Stimulated activated CD4-positive, alpha-beta T cell treated with anti-CD3 and anti-CD28 coated beads, Interleukin-4, amount 100 ng/mL, for 48 hours (primary cell): Measurements from ENCODE around the gene PEX10.
"Not testable (repeated sequence)": the region's sequence is repeated elsewhere in the genome, so short reads cannot be mapped to it uniquely, and the experiment has no call there.

Experiments
- DNase-seq, 2 donors: peaks; one replicate each; pipeline ENCODE4 v3.0.0-alpha.2; 2020; ENCODE audit warnings: low read depth in 2 of 2

The PEX10 gene

DNA sequence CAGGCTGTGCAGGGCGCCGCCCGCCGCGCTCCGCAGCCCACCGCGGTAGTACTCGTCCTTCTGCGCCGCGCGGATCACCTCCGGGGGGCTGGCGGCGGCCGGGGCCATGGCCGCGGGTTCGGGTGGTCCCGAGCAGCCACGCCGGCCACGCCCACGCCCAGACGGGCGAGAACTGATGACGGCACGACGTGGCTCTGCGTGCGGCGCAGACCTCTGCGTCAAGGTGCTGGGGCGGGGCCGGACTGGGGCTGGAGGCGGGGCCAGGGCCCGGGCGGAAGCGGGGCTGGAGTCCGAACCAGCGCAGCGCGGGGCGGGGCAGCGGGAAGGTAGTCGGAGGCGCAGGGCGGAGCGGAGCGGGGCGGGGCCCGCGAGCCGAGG is at the start of gene PEX10:
PEX10 (minus strand) TSS at position 170 of the 378 bp plus-strand sequence; CDS start at position 108, 62 bp downstream.
- peak; percentile 99 for DNase-seq

DNA sequence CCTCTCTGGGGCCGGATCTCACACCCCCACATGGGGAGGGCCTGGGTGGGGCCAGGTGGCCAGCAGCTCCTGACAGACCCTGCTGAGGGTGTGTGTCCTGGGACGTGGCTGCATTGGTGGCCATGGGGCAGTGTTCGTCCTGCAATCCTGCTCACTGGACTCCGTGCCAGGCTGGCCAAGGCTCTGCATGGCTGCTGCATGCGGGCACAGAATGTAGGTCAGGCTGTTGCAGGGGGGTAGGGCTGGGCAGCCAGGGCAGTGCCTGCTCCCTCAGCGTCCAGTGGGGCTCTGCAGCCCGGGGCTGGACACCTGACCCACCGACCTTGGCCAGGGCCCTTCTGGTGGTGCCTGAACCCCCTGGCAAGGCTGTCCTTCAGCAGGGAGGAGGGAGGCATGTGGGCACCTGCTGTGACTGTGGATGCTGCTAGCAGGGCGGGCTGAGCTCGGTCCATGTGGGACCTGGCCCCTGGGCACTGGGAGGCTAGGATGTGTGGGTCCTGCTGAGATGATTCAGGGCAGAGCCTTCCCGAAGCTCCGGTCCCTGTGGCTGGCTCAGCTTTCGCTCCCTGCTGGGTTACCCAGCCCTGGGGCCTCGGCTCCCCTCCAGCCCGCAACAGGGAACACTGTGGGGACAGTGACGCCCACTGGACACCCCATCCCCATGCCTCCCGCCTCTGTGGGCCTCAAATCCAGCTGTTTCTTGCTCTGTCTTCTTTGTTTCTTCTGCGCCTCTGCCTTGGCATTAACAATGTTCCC is 48.8 kb upstream of the PEX10 start:
- no peak for DNase-seq

DNA sequence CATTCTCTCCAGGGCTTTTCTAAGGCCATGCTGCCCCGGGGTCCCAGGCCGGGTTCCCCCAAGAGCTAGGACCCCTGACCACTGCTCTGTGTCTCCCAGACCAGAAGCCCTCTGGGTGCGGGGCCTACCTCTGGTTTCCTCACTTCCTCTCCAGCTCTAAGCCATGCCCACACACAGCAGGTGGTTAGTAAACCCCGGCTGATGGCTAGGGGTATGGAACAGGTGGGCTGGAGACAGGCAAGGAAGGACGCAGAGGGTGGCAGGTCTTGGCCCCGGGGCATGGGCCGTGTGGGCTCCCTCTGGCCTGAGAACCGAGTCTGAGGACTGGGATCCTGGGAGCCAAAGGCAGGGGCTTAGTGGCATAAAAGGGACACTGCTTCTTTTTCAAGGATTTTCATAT is 47.8 kb upstream of the PEX10 start:
- DNase-seq, result no peak

DNA sequence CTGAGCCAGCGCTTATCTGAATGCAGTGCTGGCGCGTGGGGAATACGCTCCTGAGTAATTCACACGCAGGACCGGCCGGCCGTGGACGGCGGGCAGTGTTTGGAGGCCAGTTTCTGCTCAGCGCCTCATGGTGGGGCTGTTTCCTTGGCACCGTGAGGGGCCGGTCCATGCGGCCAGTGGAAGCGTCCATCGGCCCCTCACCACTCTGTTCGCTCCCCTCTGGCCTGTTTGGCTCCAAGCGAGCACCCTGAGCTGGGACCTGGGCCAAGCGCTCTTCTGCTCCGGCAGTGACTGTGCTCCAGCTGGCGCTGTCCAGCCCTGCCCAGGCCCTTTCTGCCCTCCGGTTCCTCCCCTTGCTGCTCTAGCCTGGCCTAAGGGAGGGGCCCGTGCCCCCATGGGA is 47.4 kb upstream of the PEX10 start:
- no peak for DNase-seq

DNA sequence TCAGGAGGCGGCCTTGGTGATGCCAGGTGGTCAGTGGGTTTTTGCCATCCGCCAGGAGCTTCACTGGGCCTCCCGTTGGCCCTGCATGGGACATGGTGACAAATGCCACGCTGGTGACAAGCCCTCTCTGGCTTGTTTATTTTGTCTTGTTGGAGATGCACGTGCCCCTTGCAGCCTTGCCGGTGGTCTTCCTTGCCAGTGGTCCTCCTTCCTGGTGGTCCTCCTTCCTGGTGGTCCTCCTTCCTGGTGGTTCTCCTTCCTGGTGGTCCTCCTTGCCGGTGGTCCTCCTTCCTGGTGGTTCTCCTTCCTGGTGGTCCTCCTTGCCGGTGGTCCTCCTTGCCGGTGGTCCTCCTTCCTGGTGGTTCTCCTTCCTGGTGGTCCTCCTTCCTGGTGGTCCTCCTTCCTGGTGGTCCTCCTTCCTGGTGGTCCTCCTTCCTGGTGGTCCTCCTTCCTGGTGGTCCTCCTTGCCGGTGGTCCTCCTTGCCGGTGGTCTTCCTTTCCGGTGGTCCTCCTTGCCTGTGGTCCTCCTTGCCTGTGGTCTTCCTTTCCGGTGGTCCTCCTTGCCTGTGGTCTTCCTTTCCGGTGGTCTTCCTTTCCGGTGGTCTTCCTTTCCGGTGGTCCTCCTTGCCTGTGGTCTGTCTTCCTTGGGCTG is 46.9 kb upstream of the PEX10 start:
- not testable (repeated sequence) for DNase-seq

DNA sequence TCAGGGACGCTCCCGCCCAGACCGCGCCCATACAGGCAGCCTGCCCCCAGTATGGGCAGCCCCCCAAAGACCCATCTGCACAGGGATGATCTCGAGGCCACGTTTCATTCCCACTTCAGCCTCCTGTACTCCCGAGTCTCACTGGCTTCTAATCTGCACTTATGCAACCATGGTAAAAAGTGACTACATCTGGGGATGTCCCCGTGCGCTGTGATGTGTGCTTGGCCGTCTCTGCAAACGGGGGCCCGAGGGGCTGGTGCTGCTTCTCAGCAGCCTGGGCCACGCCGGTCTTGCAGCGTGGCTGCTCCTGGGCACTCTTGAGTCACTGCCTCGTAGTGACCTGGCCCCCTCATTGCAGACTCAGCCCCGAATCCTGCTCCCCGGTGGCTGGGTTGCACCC is 46.3 kb upstream of the PEX10 start:
- no peak for DNase-seq

DNA sequence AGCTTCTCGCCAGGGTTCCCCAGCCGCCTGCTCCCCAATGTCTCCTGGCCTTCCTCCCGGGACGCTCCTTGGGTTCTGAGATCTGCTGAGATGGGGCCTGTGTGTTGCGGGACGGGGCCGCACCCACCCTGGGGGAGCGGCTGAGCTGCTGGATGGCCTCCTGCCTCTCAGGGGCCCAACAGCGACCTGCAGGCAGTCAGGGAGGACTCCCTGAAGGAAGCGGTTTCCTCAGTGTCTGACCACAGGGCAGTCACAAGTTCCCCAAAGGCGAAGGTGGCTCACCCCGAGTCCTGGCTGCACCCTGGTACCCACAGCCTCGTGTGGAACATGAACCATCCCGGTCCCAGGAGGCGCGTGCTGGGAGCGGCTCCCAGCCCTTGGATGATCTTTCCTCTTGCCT is 45.1 kb upstream of the PEX10 start:
- no peak for DNase-seq

DNA sequence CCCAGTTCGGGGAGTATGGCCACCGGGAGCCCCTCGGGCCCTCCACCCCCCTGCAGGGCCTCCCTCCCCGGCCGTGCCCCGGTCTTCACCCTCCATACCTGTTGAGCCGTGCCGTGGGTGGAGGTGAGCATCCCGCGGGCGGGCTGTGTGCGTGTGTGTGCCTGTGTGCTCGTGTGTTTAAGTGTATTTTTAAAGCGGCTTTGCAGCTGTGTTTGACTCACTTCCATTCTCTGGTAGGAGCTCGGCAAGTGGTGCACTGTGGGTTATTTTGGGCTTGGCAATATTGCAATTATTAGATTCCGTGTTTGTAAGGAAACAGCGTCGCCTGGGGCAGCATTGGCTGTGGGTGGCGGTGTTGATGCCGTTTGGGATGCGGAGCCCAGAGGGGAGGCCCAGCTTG is 43.4 kb upstream of the PEX10 start:
- DNase-seq, result no peak

DNA sequence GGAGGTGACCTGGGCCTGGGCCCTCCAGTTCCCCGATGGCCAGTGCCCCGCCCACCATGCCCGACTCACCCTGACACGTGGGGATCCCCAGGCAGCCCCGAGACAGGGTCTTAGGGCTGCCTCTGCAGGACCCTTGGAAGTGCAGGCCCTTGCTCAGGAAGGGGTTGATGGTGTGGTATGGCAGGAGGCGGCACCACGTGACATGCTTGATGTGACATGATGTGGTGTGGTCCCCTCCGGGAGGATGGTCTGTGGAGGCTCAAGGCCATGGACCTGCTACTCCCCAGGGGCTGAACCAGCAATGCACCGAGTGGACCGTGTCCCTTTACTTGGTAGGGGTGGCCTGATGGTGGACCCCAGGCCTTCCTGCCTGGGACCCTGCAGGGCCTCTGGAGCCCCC is 41.9 kb upstream of the PEX10 start:
- no peak for DNase-seq

DNA sequence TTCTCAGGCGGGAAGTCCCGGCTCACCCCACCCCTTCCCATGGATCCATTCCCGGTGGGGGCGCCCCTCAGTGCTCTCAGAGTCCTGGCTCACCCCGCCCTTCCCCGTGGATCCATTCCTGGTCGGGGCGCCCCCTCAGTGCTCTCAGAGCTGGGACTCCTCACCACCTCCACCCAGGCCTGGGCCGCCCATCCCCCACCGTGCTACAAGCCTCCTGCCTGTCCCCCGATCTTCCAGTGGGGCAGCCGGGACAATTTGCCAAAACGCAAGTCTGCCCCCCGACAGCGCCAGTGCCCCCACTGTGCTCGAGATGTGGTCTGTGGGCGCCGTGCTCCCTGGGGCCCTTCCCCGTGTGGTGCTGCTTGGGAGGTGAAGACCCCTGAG is 40.6 kb upstream of the PEX10 start:
- DNase-seq, result no peak

DNA sequence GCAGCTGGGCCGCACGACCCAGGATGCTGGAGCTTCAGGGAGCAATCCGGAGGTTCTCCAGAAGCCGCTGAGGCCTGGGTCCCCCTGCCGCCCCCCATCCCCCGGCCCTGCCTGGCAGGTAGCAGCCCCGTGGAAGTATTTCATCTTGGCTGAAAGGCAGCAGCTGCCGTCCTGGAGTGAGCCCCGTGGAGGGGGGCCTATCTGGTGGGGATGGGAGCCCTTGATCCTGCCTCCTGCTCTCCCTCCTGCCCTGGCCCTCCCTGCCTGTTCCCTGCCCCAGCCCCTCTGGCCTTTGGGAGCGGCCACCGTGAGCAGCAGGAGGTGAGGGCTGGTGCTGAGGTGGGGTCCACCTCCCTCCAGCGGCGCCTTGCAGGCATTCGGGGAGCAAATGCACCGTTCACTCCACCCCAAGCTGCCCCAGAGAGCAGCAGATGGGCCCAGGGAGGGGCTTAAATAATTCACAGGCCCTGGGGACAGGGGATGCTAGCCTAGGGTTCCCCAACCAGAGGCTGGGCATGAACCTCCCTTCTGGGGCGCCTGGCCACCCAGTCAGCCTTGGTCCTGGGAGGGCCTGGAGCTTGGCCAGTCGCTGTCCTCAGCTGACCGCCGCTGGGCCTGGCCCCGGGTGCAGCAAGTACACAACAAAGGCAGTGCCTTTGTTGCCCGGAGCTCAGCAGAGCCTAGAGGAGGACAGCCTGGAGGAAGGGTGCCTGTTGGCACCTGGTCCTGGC is 40.0 kb upstream of the PEX10 start:
- no peak for DNase-seq

DNA sequence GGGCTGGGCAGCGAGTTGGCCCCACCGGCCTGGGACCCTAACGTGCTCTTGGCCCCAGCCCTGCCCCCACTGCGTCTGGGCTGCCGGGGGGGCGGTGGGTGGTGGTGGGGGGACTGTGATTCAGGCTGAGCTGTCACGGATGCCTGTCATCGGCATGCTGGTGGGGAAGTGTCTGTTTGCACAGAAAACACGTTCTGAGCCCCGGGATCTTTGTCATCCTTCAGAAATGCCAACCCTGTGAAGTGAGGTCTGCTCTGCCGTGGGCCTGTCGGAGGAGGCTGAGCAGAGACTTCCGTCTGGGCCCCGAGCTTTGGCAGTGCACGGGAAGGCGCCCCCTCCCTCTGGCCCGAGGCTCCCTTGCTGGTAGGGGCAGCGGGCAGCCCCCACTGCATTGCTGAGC is 39.4 kb upstream of the PEX10 start:
- DNase-seq, result no peak

DNA sequence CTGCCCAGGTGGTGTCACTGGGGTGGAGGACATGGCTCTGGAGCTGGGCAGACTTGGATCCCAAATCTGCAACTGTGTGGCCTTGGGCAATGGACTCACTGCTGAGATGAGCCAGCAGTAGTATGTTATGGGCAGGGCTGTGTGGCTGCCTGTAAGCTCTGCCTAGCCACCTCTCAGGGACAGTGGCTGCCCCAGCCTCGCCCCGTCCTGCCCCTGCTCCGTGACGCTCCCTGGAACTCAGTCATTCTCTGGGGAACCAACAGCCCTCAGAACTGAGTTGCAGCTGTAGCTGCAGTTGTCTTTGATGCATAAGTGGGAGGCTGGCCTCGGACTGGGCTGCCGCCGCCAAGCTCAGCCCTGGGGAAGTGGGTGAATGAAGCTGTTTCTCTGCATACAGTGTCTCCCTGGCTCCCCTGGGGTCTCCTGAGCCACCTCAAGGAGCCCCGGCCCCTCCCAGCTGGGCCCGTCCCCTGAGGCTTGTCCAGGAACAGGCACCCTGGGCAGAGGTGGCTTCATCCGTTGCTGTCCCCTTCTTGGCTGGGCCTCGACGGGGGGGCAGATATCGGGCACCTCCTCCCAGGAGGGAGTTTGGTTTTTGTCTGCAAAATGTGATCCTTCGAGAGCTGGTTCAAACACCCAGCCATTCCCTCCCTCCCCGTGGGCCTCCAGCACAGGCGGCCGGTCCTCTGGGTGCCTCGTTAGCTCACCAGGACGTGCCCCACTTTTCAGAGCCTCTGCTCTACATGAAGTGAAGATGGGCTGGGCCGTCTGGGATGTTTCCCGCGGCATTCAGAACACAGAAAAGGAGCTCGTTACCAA is 37.5 kb upstream of the PEX10 start:
- no peak for DNase-seq

DNA sequence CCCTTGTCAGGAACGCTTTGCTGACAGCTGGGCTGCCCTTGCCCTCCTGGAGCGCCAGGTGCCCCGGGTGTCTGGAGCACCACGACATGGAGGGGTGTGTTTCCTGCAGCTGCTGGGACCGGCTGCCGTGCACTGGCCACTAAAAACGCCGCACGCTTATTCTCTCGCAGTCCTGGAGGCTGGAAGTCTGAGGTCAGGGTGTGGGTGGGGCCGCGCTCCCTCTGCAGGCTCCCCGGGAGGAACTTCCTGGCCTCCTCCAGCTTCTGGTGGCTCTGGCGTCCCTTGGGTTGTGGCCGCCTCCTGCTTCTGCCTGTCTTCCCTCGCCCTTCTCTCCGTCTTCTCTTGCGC is 35.7 kb upstream of the PEX10 start:
- no peak for DNase-seq

DNA sequence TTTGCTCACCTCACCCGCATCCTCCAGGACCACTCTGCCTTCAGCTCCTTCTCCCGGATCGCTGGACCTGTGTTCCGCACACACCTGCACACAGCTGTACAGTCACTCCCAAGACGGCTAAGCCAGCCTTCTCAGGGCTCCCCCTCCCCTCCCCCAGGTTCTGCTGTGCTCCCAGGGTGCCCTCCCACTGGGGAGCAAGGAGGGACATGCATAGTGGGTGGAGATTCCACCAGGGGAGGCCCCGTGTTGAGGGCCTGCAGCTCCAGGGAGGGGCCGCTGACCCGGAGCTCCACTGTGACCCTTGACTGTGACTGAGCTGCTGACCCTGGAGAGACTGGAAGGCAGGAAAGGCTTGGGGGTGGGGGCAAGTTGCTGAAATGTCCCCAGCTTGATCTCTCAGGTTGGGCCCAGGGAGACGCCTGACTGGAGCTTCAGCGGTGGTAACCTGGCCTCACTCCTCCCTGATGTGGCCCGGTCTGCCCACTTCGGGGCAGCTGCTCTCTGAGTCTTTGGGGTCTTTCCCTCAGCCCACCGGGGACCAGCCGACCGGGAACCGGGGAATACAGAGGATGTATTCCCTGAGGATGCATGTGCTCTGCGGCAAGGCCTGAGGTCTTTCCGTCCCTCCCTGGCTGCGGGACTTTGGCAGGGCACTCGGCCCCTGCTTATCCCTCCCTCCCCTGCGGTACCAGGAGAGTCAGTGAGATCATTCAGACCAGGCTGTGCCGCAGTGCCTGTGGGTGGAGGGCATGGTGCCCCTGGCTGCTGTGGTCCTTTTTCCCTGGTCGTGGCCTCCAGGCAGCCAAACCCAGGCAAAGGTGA is 35.1 kb upstream of the PEX10 start:
- DNase-seq, result no peak

DNA sequence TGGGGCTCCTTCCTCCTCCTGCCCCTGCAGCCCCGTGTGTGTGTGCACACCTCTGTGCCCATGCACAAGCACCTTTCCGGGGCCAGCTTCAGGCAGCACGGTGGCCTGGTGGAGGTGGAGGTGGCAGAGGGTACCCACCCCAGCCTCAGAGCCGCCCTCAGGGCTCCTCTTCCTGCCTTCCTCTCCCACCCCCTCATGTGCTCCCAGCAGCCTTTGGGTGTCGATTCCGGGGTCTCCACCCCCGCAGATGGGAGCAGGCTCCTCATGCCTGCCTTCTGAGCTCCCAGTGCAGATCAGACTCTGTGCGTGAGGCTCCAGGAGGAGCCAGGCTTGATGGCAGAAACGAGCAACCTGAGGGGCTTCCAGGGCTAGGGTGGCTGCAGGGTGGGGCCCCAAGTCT is 34.5 kb upstream of the PEX10 start:
- no peak for DNase-seq

DNA sequence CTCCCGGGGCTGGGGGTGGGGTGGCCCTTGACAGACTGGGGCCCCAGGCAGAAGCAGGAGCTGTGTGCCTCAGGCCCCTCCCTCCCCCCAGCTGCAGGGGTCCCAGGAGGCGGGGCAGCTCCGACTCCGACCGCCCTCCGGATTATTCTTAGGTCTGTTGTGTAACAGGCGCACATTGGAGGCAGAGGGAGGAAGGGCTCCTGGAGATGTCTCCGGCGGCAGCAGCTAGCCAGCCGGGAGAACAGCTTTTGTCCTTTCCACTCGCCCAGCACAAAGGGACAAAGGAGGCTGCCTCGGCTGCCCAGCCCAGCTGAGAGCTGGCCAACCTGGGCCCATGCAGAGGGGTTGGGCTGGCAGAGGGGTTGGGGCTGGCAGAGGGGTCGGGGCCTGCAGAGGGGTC is 34.0 kb upstream of the PEX10 start:
- DNase-seq, result no peak

DNA sequence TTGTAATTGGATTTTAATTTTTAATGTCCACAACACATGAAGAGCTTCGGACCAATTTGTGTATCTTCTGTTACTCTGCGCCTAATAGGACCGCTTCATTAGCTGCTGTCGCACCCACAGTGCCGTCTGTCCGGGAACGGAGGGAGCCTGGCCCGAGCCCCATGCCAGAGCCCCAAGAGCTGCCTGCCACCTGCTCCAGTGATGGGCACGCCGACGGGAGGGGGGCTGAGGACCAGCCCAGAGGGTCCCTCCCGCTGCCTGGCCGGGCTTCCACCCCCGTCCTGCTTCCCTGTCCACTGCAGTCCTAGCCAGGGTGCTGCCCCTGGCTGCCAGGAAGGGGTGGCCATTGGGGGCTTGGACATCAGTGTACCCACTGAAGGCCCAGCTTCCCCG is 33.5 kb upstream of the PEX10 start:
- DNase-seq, result no peak

DNA sequence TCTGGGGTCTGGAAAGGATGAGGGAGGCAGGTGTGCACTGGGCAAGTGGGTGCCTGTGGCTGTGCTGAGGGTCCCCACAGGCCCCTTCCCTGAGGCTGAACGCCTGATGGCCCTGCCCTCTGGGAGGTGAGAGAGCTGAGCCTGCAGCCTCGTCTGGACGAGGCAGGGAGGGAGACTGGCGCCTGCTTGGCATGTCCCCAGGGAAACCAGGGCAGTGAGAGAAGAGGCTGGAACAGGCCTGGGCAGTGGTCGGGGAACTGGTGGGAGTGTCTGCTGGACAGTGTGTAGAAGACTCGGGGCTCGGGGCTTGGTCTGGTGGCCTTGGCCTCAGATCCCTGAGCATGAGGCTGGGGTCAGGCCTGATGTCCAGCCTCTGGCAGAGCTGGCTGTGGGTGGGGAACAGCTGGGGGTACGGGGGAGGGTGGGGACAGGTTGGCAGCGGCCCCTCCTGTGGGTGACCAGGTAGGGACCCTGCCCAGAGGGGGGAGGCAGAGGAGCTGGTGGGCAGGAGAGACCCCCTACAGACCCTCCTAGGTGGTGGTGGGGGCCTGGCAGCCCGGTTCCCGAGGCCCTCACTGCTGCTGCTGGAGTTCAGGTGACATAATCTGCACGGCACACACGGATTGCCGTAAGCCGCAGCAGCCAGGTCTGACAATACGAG is 32.9 kb upstream of the PEX10 start:
- no peak for DNase-seq

DNA sequence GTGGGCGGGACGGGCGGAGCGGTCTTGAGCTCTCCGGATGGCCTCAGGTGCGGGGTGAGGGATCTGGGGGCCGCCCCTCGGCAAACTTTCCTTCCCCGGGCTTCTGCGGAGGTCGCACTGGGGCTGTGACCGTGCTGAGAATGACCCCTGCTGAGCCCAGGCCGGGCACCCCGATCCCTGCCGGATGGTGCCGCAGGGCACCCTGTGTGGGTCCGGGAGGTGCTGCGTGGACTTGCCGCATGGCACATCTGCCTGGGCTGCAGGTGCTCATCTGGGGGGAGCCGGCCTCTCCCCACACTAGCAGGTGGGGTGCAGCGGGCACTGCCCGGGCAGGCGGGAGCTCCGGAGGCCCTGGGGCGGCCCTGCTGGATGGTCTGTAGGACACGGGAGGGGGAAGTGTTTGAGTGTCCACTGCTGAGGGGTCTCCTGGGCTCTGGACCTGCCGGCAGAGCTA is 31.8 kb upstream of the PEX10 start:
- no peak for DNase-seq
